GM18505 (cell line): Measurements from ENCODE around the gene PSMD4.

Experiments used
- ATAC-seq: cut with Tn5 transposase; IDR thresholded peaks from one replicate; pipeline ENCODE4 v1.9.1; 2021; ENCODE audit not compliant: unreplicated experiment
- POLR2A ChIP-seq: IDR thresholded peaks from 4 replicates; pipeline ENCODE4 v1.6.1; 2011; ENCODE audit warnings: borderline replicate concordance; ENCODE audit not compliant: insufficient read depth, insufficient read length; ENCODE audit errors: extremely low read depth

PSMD4 gene

GRCh38 chr1:151294742-151295462, 40.4 kb downstream of the PSMD4 start:
- no peak for ATAC-seq
- TF ChIP-seq POLR2A: no peak

GRCh38 chr1:151309811-151310323, 55.3 kb downstream of the PSMD4 start:
- no peak for TF ChIP-seq POLR2A
- ATAC-seq: no peak

GRCh38 chr1:151311011-151311410, 56.5 kb downstream of the PSMD4 start:
- no peak for ATAC-seq
- TF ChIP-seq POLR2A: no peak

- no peak for ATAC-seq
- no peak for TF ChIP-seq POLR2A
These were observed 57.2 kb downstream of the PSMD4 start for GRCh38 chr1:151311589-151312331.

- TF ChIP-seq POLR2A: no peak
- no peak for ATAC-seq
These were observed 57.9 kb downstream of the PSMD4 start for GRCh38 chr1:151312411-151312810.

- TF ChIP-seq POLR2A: no peak
- ATAC-seq: no peak
These were observed 58.3 kb downstream of the PSMD4 start for GRCh38 chr1:151312826-151313225.

GRCh38 chr1:151313501-151313900, 59.0 kb downstream of the PSMD4 start:
- no peak for ATAC-seq
- TF ChIP-seq POLR2A: no peak

- no peak for ATAC-seq
- TF ChIP-seq POLR2A: no peak
These were observed 59.8 kb downstream of the PSMD4 start for GRCh38 chr1:151314137-151314875.

GRCh38 chr1:151315565-151316235, 61.2 kb downstream of the PSMD4 start:
- no peak for ATAC-seq
- TF ChIP-seq POLR2A: no peak
